DOHH2 (cell line): ENCODE data around the gene CADPS2.

Source experiments
- H3F3A ChIP-seq: fragments of 200-600 bp; sonication (generic), shearing (Covaris generic); 2 replicates; pipeline ENCODE4 v1.6.0; 2016; ENCODE audit warnings: antibody characterized with exemption, mild to moderate bottlenecking; ENCODE audit not compliant: control insufficient read depth, insufficient read depth
- H3K27ac ChIP-seq: fragments of 200-600 bp; sonication (generic); 2 replicates; pipeline ENCODE4 v1.5.1; 2014; ENCODE audit warnings: low read depth, mild to moderate bottlenecking, low read length, moderate library complexity
- H3K27me3 ChIP-seq: fragments of 200-600 bp; sonication (generic); 2 replicates; pipeline ENCODE4 v1.6.1; 2014; ENCODE audit warnings: mild to moderate bottlenecking, low read length, mixed read lengths; ENCODE audit not compliant: control insufficient read depth
- H3K36me3 ChIP-seq: fragments of 200-600 bp; sonication (generic); 2 replicates; pipeline ENCODE4 v1.6.1; 2014; ENCODE audit warnings: mild to moderate bottlenecking, low read length, moderate library complexity, mixed read lengths; ENCODE audit not compliant: control insufficient read depth
- H3K4me1 ChIP-seq: fragments of 200-600 bp; sonication (generic); 2 replicates; pipeline ENCODE4 v1.6.1; 2014; ENCODE audit warnings: mild to moderate bottlenecking, low read length, mixed read lengths; ENCODE audit not compliant: control insufficient read depth
- H3K4me2 ChIP-seq: fragments of 200-600 bp; sonication (generic); 2 replicates; pipeline ENCODE4 v1.6.0; 2014; ENCODE audit warnings: mild to moderate bottlenecking, low read length, moderate library complexity
- H3K4me3 ChIP-seq: fragments of 200-600 bp; sonication (generic); 2 replicates; pipeline ENCODE4 v1.5.1; 2014; ENCODE audit warnings: mild to moderate bottlenecking, low read length, mixed read lengths
- H3K79me2 ChIP-seq: fragments of 200-600 bp; sonication (generic); 2 replicates; pipeline ENCODE4 v1.6.1; 2014; ENCODE audit warnings: mild to moderate bottlenecking, low read length, mixed read lengths; ENCODE audit not compliant: control insufficient read depth
- H3K9me2 ChIP-seq: fragments of 200-600 bp; sonication (generic); replicated peaks from 2 replicates; pipeline ENCODE4 v1.6.1; 2014; ENCODE audit warnings: mild to moderate bottlenecking, low read length, mixed read lengths; ENCODE audit not compliant: control insufficient read depth
- H3K9me3 ChIP-seq: fragments of 200-600 bp; sonication (generic); 2 replicates; pipeline ENCODE4 v1.6.1; 2014; ENCODE audit warnings: antibody characterized with exemption, low read length, mixed read lengths; ENCODE audit not compliant: control insufficient read depth, insufficient read depth
- H4K20me1 ChIP-seq: fragments of 200-600 bp; sonication (generic); 2 replicates; pipeline ENCODE4 v1.6.0; 2014; ENCODE audit warnings: low read depth, mild to moderate bottlenecking, antibody characterized with exemption, low read length, moderate library complexity; ENCODE audit not compliant: control insufficient read depth, insufficient read depth
- CTCF ChIP-seq: fragments of 200-600 bp; sonication (generic); IDR thresholded peaks from one replicate; pipeline ENCODE4 v1.5.1; 2014; ENCODE audit warnings: antibody characterized with exemption, mild to moderate bottlenecking, low read depth, low read length; ENCODE audit not compliant: poor library complexity, severe bottlenecking
- EZH2phosphoT487 ChIP-seq: fragments of 200-600 bp; sonication (generic); IDR thresholded peaks from 2 replicates; pipeline ENCODE4 v1.6.1; 2017; ENCODE audit warnings: borderline replicate concordance, mild to moderate bottlenecking, antibody characterized with exemption, low read length, moderate library complexity, mixed read lengths

Gene CADPS2

GRCh38 chr7:122470859-122471258, 415.4 kb downstream of the CADPS2 start:
- no peaks in the 10 kb centered on the region for H3F3A ChIP-seq
- no peaks in the 10 kb centered on the region for H3K79me2 ChIP-seq
- no peak overlapping the region for H3K27ac ChIP-seq
- no peaks in the 10 kb centered on the region for H3K27me3 ChIP-seq
- H3K4me3 ChIP-seq, result no peak overlapping the region
- H3K4me1 ChIP-seq, result no peaks in the 10 kb centered on the region
- no peaks in the 10 kb centered on the region for H3K36me3 ChIP-seq
- H3K9me2 ChIP-seq, result no peaks in the 10 kb centered on the region
- no peaks in the 10 kb centered on the region for H4K20me1 ChIP-seq
- TF ChIP-seq CTCF, result no peak
- H3K9me3 ChIP-seq, result no peaks in the 10 kb centered on the region
- H3K4me2 ChIP-seq, result no peak overlapping the region

DNA sequence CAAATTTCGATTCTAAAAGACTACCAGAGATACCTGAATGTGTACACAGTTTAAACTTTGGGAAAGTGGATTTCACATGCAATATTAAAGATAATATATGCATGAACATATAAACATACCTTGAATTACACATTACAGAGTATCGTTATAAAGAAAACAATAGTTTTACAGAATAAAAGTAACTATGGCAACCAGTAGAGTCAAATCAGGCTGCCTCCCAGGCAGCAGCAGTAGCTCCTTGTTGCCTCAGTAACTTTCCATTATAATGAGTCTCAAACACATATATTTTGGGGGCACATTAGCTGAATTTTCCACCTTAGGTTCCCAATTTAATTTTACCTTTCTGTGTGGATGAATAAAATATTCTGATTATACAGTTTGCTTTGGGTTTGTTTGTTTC, 417.3 kb downstream of the CADPS2 start:
- Histone ChIP-seq H3K4me3 (no peak overlapping the region), H3K9me3 (no peaks in the 10 kb centered on the region), H3K27ac (no peak overlapping the region), H3K36me3 (no peaks in the 10 kb centered on the region), H3K4me1 (no peaks in the 10 kb centered on the region), H3K79me2 (no peaks in the 10 kb centered on the region), H4K20me1 (no peaks in the 10 kb centered on the region), H3K27me3 (no peaks in the 10 kb centered on the region), H3K4me2 (no peak overlapping the region), H3F3A (no peaks in the 10 kb centered on the region), H3K9me2 (no peaks in the 10 kb centered on the region)
- no peak for TF ChIP-seq EZH2phosphoT487
- no peak for TF ChIP-seq CTCF

- TF ChIP-seq CTCF, result no peak
- Histone ChIP-seq H3K4me1 (no peaks in the 10 kb centered on the region), H3K36me3 (no peaks in the 10 kb centered on the region), H3K79me2 (no peaks in the 10 kb centered on the region), H3F3A (no peaks in the 10 kb centered on the region), H3K4me2 (no peak overlapping the region), H3K9me2 (no peaks in the 10 kb centered on the region), H3K4me3 (no peak overlapping the region), H3K27ac (no peak overlapping the region), H3K9me3 (no peaks in the 10 kb centered on the region), H3K27me3 (no peaks in the 10 kb centered on the region), H4K20me1 (no peaks in the 10 kb centered on the region)
These were observed 418.4 kb downstream of the CADPS2 start for GRCh38 chr7:122467661-122468449.

GRCh38 chr7:122465296-122465695, 421.0 kb downstream of the CADPS2 start:
- H4K20me1 ChIP-seq, result no peaks in the 10 kb centered on the region
- H3K36me3 ChIP-seq, result no peaks in the 10 kb centered on the region
- H3K79me2 ChIP-seq, result no peaks in the 10 kb centered on the region
- no peaks in the 10 kb centered on the region for H3K27me3 ChIP-seq
- no peaks in the 10 kb centered on the region for H3K4me1 ChIP-seq
- no peaks in the 10 kb centered on the region for H3K9me2 ChIP-seq
- H3K4me2 ChIP-seq, result no peak overlapping the region
- TF ChIP-seq EZH2phosphoT487 (no peak), CTCF (no peak)
- no peaks in the 10 kb centered on the region for H3K9me3 ChIP-seq
- H3K4me3 ChIP-seq, result no peak overlapping the region
- no peak overlapping the region for H3K27ac ChIP-seq
- H3F3A ChIP-seq, result no peaks in the 10 kb centered on the region
